DND-41 (cell line): ENCODE measurements around the gene SRGAP3.

Source experiments
- ATAC-seq: fragments of 200-7000 bp; cut with Tn5 transposase; 3 replicates; pipeline ENCODE4 v1.9.1; 2021; ENCODE audit warnings: low read depth; ENCODE audit not compliant: insufficient read depth
- DNase-seq: peaks from one replicate; pipeline ENCODE4 v3.0.0-alpha.2; 2020
- H2AFZ ChIP-seq: 2 replicates; pipeline ENCODE4 v1.6.0; 2012; ENCODE audit warnings: low read depth, low read length
- H3K27ac ChIP-seq: 2 replicates; pipeline ENCODE4 v1.5.1; 2012; ENCODE audit warnings: low read length, inconsistent platforms
- H3K27me3 ChIP-seq: fragments of 200-600 bp; sonication (generic); 2 replicates; pipeline ENCODE4 v1.6.0; 2012; ENCODE audit warnings: low read length, mild to moderate bottlenecking, inconsistent platforms; ENCODE audit not compliant: insufficient read depth, poor library complexity
- H3K36me3 ChIP-seq: 2 replicates; pipeline ENCODE4 v1.5.1; 2012; ENCODE audit warnings: low read length, inconsistent platforms; ENCODE audit not compliant: insufficient read depth
- H3K4me1 ChIP-seq: 2 replicates; pipeline ENCODE4 v1.5.1; 2012; ENCODE audit warnings: mild to moderate bottlenecking, low read length; ENCODE audit not compliant: insufficient read depth
- H3K4me2 ChIP-seq: 2 replicates; pipeline ENCODE4 v1.6.0; 2012; ENCODE audit warnings: mild to moderate bottlenecking, moderate library complexity, low read length, inconsistent platforms; ENCODE audit not compliant: insufficient read depth
- H3K4me3 ChIP-seq, 2 experiments: fragments of 200-600 bp in 1 of 2; shearing (Covaris generic) in 1 of 2; 2 replicates each; pipeline ENCODE4 v1.5.1; 2012 to 2016; ENCODE audit warnings: inconsistent platforms in 2 of 2, low read length in 2 of 2, mild to moderate bottlenecking in 2 of 2, low read depth in 1 of 2, moderate library complexity in 1 of 2
- H3K79me2 ChIP-seq: 2 replicates; pipeline ENCODE4 v1.6.0; 2012; ENCODE audit warnings: low read length, inconsistent platforms; ENCODE audit not compliant: insufficient read depth
- H3K9ac ChIP-seq: 2 replicates; pipeline ENCODE4 v1.6.0; 2012; ENCODE audit warnings: low read depth, mild to moderate bottlenecking, inconsistent platforms, low read length, moderate library complexity
- H3K9me3 ChIP-seq: 2 replicates; pipeline ENCODE4 v1.5.1; 2012; ENCODE audit warnings: low read length, moderate library complexity, mild to moderate bottlenecking, inconsistent platforms; ENCODE audit not compliant: insufficient read depth, severe bottlenecking
- H4K20me1 ChIP-seq: 2 replicates; pipeline ENCODE4 v1.6.0; 2012; ENCODE audit warnings: low read length; ENCODE audit not compliant: insufficient read depth
- CTCF ChIP-seq: IDR thresholded peaks from 2 replicates; pipeline ENCODE4 v1.5.1; 2012; ENCODE audit warnings: borderline replicate concordance, low read length, moderate library complexity, mild to moderate bottlenecking; ENCODE audit not compliant: poor library complexity, severe bottlenecking; ENCODE audit errors: extremely low read depth
- EZH2 ChIP-seq: IDR thresholded peaks from 3 replicates; pipeline ENCODE4 v1.6.1; 2012; ENCODE audit warnings: borderline replicate concordance, low read depth, mild to moderate bottlenecking, moderate library complexity, low read length, inconsistent platforms; ENCODE audit not compliant: severe bottlenecking

The SRGAP3 gene

GRCh38 chr3:9007928-9008327 is 241.5 kb downstream of the SRGAP3 start:
- H3K9me3 ChIP-seq: no peaks in the 10 kb centered on the region
- H3K27me3 ChIP-seq: no peaks in the 10 kb centered on the region

DNA sequence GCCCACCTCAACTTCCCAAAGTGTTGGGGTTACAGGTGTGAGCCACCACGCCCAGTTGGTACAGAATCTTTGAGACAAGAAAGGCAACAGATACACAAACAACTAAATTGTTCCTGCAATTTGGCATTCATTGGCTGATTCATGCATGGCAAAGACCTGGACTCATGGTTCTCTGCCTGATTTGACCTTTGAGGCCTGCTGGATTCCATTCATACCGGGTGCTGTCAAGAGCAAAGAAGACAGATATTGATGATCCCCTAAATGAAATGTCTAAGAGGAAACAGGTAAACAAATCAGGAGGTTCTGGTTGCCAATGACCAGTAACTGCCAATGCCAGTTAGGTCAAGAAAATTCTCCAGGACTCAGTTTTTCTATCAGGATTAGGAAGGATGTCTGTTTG is 242.2 kb downstream of the SRGAP3 start:
- TF ChIP-seq EZH2 (no peak), CTCF (no peak)
- no peak overlapping the region for H3K4me3 ChIP-seq
- H3K4me2 ChIP-seq: no peak overlapping the region

More at GRCh38 chr3:9007928-9008327, 241.5 kb downstream of the SRGAP3 start:
- ATAC-seq (no peak), DNase-seq (no peak)
- Histone ChIP-seq H3K4me3 (no peak overlapping the region), H3K79me2 (no peaks in the 10 kb centered on the region), H3K27ac (no peak overlapping the region), H3K4me2 (no peak overlapping the region), H3K9ac (no peak overlapping the region), H3K4me1 (no peaks in the 10 kb centered on the region), H3K36me3 (no peaks in the 10 kb centered on the region), H4K20me1 (no peaks in the 10 kb centered on the region), H2AFZ (no peak overlapping the region)
- TF ChIP-seq CTCF (no peak), EZH2 (no peak)

DNA sequence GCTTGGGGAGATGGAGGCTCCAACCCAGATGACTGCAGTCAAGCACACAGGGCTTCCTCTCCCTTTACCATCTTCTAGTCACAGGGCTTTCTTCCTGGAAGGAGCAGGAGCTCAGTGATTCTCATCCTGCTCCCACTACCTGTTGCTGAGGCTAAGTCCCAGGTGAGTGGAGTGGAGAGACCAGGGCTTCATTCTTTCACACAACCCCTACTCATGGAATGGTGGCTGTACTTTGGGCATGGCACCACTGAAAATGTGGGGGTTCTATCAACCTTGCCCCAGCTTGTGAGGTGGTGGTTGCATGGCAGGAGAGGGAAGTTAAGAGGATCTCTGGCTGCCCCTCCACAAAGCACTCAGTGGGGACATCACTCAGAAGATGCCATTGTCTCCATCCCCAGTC is 249.4 kb downstream of the SRGAP3 start:
- Histone ChIP-seq H3K9ac (no peak overlapping the region), H3K27ac (no peak overlapping the region), H3K4me1 (no peaks in the 10 kb centered on the region), H3K36me3 (no peaks in the 10 kb centered on the region), H4K20me1 (0 out of 2 replicates have a peak, but pooled peaks cover 3% of the 10 kb centered on the region), H3K4me2 (no peak overlapping the region), H2AFZ (no peak overlapping the region), H3K4me3 (no peak overlapping the region), H3K79me2 (no peaks in the 10 kb centered on the region), H3K27me3 (peaks cover 16% of the 10 kb centered on the region), H3K9me3 (no peaks in the 10 kb centered on the region)
- no peak for TF ChIP-seq EZH2
- no peak for TF ChIP-seq CTCF
- DNase-seq (no peak), ATAC-seq (no peak)

More for the DNA sequence above, 242.2 kb downstream of the SRGAP3 start:
- Histone ChIP-seq H3K79me2 (no peaks in the 10 kb centered on the region), H3K36me3 (no peaks in the 10 kb centered on the region), H3K9me3 (no peaks in the 10 kb centered on the region), H3K27ac (no peak overlapping the region), H4K20me1 (no peaks in the 10 kb centered on the region), H3K9ac (no peak overlapping the region), H3K27me3 (no peaks in the 10 kb centered on the region), H3K4me1 (no peaks in the 10 kb centered on the region), H2AFZ (no peak overlapping the region)
- ATAC-seq (no peak), DNase-seq (no peak)

DNA sequence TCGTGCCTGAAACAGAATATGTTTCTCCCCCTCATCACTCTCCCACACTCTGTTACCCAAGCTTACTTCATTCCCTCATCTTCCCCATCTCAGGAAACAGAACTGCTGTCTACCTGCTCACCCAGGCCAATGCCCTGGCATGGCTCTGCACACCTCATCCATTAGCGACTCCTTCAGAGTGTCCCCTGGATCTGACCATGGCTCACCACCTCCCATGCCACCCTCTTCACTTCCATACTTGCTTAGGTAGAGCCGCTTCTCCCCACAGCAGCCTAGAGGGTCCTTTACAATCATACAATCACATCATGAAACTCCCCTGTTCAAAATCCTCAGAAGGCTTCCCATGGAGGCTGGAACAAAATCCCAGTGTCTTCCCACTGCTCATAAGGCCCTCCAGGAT is 252.3 kb downstream of the SRGAP3 start:
- DNase-seq: no peak
- 0 out of 2 replicates have a peak, but pooled peaks cover 3% of the 10 kb centered on the region for H4K20me1 ChIP-seq
- TF ChIP-seq CTCF: no peak
- TF ChIP-seq EZH2: no peak
- no peak overlapping the region for H3K4me2 ChIP-seq
- no peak overlapping the region for H3K27ac ChIP-seq
- H3K9ac ChIP-seq: no peak overlapping the region
- H3K79me2 ChIP-seq: no peaks in the 10 kb centered on the region
- H3K4me1 ChIP-seq: no peaks in the 10 kb centered on the region
- no peaks in the 10 kb centered on the region for H3K9me3 ChIP-seq
- ATAC-seq: no peak
- H3K4me3 ChIP-seq: no peak overlapping the region
- peaks cover 16% of the 10 kb centered on the region for H3K27me3 ChIP-seq
- no peak overlapping the region for H2AFZ ChIP-seq
- no peaks in the 10 kb centered on the region for H3K36me3 ChIP-seq
